GM18870 (cell line): ENCODE data around the gene OPTC.

Experiments used
- ATAC-seq: cut with Tn5 transposase; IDR thresholded peaks from one replicate; pipeline ENCODE4 v1.9.1; 2021; ENCODE audit warnings: moderate library complexity; ENCODE audit not compliant: unreplicated experiment

The OPTC gene

DNA sequence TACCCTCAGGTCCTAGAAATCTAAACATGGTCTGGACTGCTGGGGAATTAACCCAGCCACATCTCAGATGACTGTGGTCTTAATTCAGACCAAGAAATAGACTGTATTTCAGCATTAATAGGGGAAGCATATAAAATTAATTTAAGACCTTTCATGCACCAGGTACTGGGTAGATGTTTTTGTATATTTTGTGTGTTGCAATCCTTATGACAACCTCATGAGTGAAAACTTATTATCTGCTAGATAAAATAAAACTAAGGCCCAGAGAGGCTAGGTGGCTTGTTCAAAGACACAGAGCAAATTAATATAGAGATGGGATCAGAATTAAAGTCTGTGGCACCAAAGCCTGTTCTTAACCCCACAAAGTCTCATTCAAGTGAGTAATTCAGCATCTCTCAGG, 40.1 kb downstream of the OPTC start:
- ATAC-seq, result no peak

- no peak for ATAC-seq
These were observed 40.6 kb downstream of the OPTC start for GRCh38 chr1:203534526-203534925.

DNA sequence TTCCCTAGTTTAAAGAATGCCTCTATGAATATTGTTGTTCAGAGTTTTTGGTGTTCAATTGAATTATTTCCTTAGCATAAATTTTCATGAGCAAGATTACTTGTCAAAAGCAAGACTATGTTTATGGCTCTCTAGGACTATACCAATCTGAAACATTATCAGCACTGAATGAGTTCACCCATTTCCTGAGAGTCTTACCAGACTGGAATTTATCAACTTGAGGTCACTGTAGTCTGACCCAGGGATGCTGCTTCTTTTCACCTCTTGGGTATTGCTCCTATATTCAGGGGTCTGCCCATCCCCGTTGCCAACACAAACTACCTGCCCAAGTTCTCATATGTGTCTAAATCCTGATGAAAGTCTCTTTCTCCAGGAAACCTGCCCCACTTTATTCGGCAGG, 42.6 kb downstream of the OPTC start:
- ATAC-seq, result no peak

GRCh38 chr1:203536980-203537455, 43.1 kb downstream of the OPTC start:
- no peak for ATAC-seq

GRCh38 chr1:203537806-203538464, 44.0 kb downstream of the OPTC start:
- ATAC-seq, result no peak

DNA sequence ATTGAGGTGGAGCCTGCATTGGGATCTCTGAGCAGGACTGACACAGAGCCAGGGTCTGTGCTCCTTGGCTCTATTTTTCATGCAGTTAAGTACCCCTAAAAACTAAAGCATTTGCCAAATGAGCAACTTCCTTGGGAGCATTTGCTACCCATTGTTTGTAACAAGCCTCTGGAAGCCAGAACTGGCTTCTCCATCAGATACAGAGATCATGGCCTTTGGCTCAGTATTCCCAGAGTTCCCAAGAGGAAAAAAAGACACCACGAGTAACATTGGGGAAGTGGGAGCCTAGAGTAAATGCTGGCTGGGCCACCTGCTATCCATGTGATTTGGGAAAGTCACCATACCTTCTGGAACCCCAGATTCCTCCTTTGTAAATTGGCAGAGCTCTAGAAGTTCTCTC, 44.8 kb downstream of the OPTC start:
- no peak for ATAC-seq

DNA sequence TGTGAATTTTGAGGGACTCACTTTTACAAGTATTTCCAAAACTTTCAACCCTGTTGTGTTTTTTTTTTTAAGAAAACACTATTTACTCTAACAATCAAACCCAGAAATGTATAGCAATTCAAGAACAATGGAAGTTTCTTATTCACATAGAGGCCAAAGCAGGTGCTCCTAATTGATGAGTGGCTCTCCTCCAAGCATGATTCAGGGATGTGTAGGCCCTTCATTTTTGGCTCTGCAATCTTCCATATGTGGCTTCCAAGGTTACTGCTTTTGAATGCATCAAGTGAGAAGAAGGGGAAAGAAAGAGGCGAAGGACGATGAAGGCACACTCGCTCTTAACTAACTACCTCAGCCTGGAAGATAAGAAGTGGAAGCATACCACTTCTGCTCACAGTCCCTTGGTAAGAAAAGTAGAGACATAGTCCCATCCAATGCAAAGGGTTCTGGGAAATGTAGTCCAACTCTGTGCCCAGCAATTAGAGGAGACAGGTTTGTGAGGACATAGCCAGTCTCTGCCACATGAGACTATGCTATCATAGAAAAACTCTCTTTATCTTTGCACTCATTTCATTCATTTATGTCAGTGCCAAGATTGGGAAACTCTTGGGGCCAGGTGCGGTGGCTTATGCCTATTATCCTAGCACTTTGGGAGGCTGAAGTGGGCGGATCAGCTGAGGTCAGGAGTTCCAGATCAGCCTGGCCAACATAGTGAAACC, 46.0 kb downstream of the OPTC start:
- ATAC-seq, result no peak

DNA sequence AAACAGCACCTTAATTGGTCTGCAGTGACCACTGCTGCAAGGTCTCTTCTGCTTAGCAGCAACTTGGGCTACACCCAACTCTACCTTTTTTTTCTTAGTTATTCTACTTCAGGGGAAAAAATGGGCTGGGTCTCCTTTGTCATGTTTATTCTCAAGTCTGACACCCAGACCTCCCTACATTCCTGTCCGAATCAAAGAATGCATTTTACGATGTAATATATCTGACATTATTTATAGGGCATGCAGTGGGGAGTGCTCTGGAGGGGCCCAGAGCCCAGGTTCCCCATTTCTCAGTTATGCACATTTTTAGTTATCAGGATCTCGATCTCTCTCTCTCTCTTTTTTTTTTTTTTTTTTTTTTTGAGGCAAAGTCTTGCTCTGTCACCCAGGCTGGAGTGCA, 50.5 kb downstream of the OPTC start:
- ATAC-seq, result no peak

DNA sequence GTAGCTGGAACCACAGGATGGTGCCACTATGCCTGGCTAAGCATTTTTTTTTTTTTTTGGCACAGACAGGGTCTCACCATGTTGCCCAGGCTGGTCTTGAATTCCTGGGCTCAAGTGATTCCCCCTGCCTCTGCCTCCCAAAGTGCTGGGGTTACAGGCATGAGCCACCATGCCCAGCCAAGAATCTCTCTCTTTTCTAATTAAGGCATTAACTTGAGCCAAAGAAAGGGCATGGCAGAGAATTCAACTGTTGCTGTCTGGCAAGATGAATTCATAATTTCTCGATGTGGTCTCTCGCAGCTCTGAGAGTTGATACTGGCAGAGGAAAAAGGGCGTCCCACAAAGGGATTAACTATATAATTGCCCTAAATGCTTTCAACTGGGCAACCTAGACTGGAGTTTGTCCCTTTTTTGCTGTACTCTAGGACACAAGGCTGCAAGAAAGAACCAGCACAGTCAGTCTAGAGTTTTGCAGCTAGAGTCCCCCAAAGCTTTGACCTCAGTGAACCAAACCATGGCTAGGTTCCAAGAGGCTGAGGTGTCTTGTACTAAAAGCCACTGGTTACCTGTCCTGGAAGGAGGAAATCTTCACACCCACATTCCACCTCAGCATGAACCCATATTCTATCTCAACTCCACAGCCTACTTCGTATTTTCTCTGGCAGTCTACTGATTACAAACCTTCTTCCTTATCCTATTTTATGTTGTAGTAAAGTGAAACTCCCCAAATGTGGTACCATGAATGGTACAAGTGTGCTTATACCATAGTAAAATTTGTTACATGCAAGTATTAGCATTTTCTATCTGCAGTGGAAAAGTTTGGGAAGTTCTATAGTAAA, 51.2 kb downstream of the OPTC start:
- ATAC-seq, result no peak

GRCh38 chr1:203546274-203546673, 52.3 kb downstream of the OPTC start:
- no peak for ATAC-seq

- ATAC-seq, result no peak
These were observed 53.2 kb downstream of the OPTC start for GRCh38 chr1:203547147-203547546.

DNA sequence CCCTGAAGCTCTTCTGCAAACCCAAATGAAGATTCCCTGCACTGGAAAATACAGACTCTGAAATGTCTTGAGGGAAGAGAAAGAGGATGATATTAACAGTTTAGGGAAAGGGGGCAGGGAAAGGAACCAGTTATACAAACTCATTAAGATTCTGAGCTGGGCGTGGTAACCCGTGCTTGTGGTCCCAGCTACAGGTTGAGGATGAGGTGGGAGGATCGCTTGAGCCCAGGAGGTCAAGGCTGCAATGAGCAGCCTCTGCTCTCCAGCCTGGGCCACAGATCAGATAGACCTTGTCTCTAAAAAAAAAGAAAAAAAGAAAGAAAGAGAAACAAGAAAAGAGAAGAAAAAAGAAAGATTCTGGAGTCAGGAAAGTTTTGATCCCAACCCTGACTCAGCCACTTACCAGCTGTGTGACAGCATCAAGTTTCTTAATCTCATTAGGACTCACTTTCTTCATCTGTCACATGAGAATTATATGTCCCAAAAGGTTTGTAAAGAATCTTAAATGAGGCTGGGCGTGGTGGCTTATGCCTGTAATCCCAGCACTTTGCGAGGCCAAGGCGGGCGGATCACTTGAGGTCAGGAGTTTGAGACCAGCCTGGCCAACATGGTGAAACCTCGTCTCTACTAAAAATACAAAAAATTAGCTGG, 53.9 kb downstream of the OPTC start:
- no peak for ATAC-seq

GRCh38 chr1:203548892-203549291, 54.9 kb downstream of the OPTC start:
- ATAC-seq, result no peak

- no peak for ATAC-seq
These were observed 55.4 kb downstream of the OPTC start for GRCh38 chr1:203549309-203549708.

DNA sequence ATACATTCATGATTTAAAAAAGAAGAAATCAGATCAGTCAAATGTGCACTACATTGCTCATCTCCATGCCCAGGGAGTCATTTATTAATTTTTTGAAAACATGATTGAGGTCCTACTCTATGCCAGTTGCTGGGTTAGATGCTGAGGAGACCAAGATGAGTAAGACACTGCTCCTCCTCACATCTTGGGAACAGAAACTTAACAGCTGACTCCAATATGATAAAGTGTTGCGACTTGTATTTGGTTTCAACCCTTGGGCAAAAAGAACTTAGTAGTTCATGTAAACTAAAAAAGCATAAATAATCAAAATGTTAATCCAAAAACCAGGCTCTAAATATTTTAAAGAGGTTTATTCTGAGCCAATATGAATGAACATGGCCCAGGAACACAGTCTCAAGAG, 56.9 kb downstream of the OPTC start:
- ATAC-seq, result no peak

GRCh38 chr1:203551550-203551949, 57.6 kb downstream of the OPTC start:
- no peak for ATAC-seq

- ATAC-seq, result no peak
These were observed 59.5 kb downstream of the OPTC start for GRCh38 chr1:203553496-203553895.

DNA sequence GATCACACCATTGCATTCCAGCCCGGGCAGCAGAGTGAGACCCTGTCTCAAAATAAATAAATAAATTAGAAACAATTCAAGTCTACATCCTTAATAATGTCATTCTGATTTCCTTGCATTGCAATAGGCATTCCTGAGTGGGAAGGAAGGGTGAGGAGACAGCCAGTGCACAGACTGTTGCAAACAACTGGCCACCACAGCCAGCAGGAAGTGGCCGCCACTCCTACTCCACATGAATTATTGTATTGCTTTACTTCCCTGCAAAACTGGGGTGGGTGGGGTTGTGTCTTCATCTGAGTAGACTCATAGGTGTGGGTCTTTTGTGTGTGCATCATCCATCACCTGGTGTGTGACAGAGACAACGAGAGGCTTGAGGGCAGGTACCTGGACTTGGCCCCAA, 60.1 kb downstream of the OPTC start:
- no peak for ATAC-seq

DNA sequence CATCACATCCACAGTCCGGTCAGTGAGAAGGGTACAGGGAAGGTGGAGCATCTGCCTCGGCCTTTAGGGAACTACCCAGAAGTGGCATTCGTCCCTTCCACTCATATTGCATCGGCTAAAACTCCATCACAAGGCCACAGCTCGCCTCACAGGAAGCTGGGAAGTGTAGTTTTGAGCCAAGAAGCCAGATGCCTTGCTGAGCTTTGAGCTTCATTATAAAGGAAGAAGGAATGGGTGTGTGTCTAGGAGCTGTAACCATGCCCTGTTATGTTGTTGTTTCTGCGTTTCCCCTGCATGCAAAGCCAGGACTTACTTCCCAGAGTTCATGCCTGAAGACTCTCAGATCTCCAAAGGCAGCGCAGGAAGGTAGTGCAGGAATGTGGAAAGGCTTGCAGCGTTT, 61.1 kb downstream of the OPTC start:
- no peak for ATAC-seq

DNA sequence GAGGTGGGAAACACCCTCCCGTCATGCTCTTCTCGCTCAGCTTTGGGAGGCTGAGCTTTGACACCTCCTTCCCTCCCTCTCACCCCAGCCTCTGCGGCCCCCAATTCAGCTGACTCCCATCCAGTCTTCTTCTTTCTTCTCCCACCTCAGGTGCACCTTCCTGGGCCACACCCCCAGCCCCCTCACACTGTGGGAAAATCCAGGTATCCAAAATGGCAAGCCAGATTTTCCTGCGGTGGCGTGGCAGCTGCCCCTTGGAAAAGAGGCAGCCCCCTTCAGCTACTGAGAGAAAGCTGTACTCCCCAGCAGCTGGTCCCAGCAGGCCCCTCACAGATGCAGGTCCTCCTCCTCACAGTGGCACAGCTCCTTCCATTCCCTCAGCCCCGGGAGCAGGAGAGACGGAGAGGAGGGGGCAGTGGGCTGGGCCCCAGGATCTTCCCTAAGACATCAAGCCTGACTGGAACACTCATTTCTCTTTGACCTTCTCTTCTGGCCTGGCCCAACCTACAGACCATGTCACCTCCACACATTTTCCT, 61.6 kb downstream of the OPTC start:
- ATAC-seq, result no peak
